ENCODE data around the gene TESPA1.
"Not testable (repeated sequence)": the region's sequence is repeated elsewhere in the genome, so short reads cannot be mapped to it uniquely, and the experiment has no call there.

Gene TESPA1

DNA sequence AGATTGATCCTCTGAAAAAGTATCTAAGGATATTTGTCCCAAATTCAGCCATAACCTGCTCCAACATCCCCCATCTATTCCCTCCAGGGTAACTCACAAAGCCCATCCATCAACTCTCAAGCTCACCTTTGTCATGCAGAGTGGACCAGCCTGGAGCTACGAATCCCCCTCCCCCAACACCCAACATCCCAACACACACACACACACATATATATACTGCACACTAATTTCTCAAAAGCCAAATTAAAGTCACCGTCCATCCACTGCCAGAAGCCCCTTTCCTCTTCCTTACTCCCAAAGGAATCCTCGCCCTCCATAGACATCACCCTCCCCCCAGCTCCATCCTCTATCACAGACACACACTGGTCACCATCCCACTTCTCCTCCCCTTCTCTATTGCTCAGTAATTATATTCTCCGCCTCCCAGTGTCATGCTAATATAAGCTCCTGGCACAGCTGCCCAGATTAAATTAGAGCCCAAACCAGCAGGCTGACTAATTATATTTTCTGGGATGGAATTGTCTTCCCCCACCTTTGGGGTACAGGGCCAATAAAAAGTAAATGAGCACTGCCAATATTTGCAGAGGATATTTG is 13.5 kb upstream of the TESPA1 start:
- no peak overlapping the region for H3K4me3 ChIP-seq (ENCODE audit: low read length)
- peaks cover 51% of the 10 kb centered on the region for H3K27me3 ChIP-seq (replicated peaks; ENCODE audit: control insufficient read depth, insufficient read depth, low read length)
- no peaks in the 10 kb centered on the region for H3K36me3 ChIP-seq (ENCODE audit: control insufficient read depth, insufficient read depth, low read length, severe bottlenecking)
- DNase-seq (ENCODE audit: low read depth) = no peak
- no peaks in the 10 kb centered on the region for H3K9me3 ChIP-seq (ENCODE audit: control insufficient read depth, low read length)
- no peak overlapping the region for H3K9ac ChIP-seq (ENCODE audit: low read length)
- no peaks in the 10 kb centered on the region for H3K4me1 ChIP-seq (ENCODE audit: control insufficient read depth, insufficient read depth, low read length)

- Histone ChIP-seq H3K9ac (ENCODE audit: low read length) (no peak overlapping the region), H3K36me3 (ENCODE audit: control insufficient read depth, insufficient read depth, low read length, severe bottlenecking) (no peaks in the 10 kb centered on the region), H3K9me3 (ENCODE audit: control insufficient read depth, low read length) (no peaks in the 10 kb centered on the region), H3K4me3 (ENCODE audit: low read length) (no peak overlapping the region), H3K4me1 (ENCODE audit: control insufficient read depth, insufficient read depth, low read length) (no peaks in the 10 kb centered on the region), H3K27me3 (replicated peaks; ENCODE audit: control insufficient read depth, insufficient read depth, low read length) (peaks cover 44% of the 10 kb centered on the region)
- DNase-seq (ENCODE audit: low read depth) = no peak
Observed at GRCh38 chr12:54996205-54996604, 11.6 kb upstream of the TESPA1 start.

DNA sequence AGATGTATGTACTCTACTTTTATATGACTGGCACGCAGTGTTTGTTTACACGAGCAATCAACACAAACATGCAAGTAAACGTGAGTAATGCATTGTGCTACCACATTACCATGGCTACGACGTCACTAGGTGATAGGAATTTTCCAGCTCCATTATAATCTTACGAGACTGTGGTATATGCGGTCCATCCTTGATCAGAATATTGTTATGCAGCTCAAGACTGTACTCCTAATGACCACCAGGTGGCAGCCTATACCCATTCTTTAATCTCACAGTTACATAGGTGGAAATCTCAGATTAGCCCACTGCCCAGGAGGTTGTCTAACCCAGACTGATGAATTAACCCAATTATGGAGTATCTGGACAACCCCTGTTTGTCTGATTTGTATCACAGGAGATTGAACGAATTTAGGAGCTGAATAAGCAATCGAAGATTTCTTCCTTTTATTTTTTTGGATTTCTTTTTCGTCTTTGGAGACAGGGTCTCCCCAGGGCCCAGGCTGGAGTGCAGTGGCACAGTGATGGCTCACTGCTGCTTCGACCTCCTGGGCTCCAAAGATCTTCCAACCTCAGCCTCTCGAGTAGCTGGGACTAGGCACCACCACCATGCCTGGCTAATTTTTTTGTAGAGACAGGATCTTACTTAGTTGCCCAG is 8.7 kb upstream of the TESPA1 start:
- H3K36me3 ChIP-seq (ENCODE audit: control insufficient read depth, insufficient read depth, low read length, severe bottlenecking) = no peaks in the 10 kb centered on the region
- H3K9ac ChIP-seq (ENCODE audit: low read length) = no peak overlapping the region
- H3K4me1 ChIP-seq (ENCODE audit: control insufficient read depth, insufficient read depth, low read length) = no peaks in the 10 kb centered on the region
- H3K4me3 ChIP-seq (ENCODE audit: low read length) = no peak overlapping the region
- H3K9me3 ChIP-seq (ENCODE audit: control insufficient read depth, low read length) = no peaks in the 10 kb centered on the region
- peaks cover 40% of the 10 kb centered on the region for H3K27me3 ChIP-seq (replicated peaks; ENCODE audit: control insufficient read depth, insufficient read depth, low read length)
- peak; percentile 83 for DNase-seq (ENCODE audit: low read depth)

DNA sequence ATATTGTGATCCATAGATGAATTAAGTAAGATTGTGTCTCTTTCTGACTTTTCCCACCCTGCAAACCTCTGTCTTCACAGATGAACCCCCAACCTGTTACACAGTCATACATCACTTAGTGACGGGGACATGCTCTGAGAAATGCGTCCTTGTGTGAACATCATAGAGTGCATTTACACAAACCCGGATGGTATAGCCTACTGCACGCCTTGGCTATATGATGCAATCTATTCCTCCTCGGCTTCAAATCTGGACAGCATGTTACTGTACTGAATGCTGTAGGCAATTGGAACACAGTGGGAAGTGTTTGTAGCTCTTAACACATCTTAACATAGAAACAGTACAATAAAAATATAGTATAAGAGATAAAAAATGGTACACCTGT is 7.4 kb upstream of the TESPA1 start:
- H3K27me3 ChIP-seq (replicated peaks; ENCODE audit: control insufficient read depth, insufficient read depth, low read length) = peaks cover 29% of the 10 kb centered on the region
- no peaks in the 10 kb centered on the region for H3K4me1 ChIP-seq (ENCODE audit: control insufficient read depth, insufficient read depth, low read length)
- no peaks in the 10 kb centered on the region for H3K9me3 ChIP-seq (ENCODE audit: control insufficient read depth, low read length)
- no peak overlapping the region for H3K9ac ChIP-seq (ENCODE audit: low read length)
- H3K36me3 ChIP-seq (ENCODE audit: control insufficient read depth, insufficient read depth, low read length, severe bottlenecking) = no peaks in the 10 kb centered on the region
- no peak overlapping the region for H3K4me3 ChIP-seq (ENCODE audit: low read length)
- DNase-seq (ENCODE audit: low read depth) = no peak

- no peak for DNase-seq (ENCODE audit: low read depth)
- H3K9ac ChIP-seq (ENCODE audit: low read length) = no peak overlapping the region
- peaks cover 25% of the 10 kb centered on the region for H3K27me3 ChIP-seq (replicated peaks; ENCODE audit: control insufficient read depth, insufficient read depth, low read length)
- no peaks in the 10 kb centered on the region for H3K9me3 ChIP-seq (ENCODE audit: control insufficient read depth, low read length)
- H3K4me3 ChIP-seq (ENCODE audit: low read length) = no peak overlapping the region
- H3K4me1 ChIP-seq (ENCODE audit: control insufficient read depth, insufficient read depth, low read length) = no peaks in the 10 kb centered on the region
- no peaks in the 10 kb centered on the region for H3K36me3 ChIP-seq (ENCODE audit: control insufficient read depth, insufficient read depth, low read length, severe bottlenecking)
Observed at GRCh38 chr12:54991161-54991990, 6.8 kb upstream of the TESPA1 start.

DNA sequence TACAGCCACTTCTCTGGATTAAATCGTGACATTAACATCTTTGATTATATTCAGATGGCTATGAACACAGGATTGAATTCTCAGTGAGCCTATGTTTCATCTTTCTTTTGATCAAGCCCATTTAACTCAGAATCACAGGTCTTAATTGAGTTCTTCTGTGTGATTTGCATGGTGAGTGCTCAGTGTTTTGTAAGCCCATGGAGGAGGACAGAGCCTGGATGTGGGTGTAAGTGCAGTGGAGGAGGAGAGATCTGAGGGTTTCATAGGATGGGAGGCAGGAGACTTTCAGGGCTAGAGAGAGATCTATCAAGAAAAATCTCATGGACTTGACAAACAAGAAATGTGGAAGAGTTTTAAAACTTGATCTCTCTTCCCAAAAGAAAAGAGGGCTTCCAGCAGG is 5.3 kb upstream of the TESPA1 start:
- Histone ChIP-seq H3K9ac (ENCODE audit: low read length) (no peak overlapping the region), H3K4me1 (ENCODE audit: control insufficient read depth, insufficient read depth, low read length) (no peaks in the 10 kb centered on the region), H3K27me3 (replicated peaks; ENCODE audit: control insufficient read depth, insufficient read depth, low read length) (peaks cover 29% of the 10 kb centered on the region), H3K9me3 (ENCODE audit: control insufficient read depth, low read length) (no peaks in the 10 kb centered on the region), H3K36me3 (ENCODE audit: control insufficient read depth, insufficient read depth, low read length, severe bottlenecking) (no peaks in the 10 kb centered on the region), H3K4me3 (ENCODE audit: low read length) (no peak overlapping the region)
- no peak for DNase-seq (ENCODE audit: low read depth)

DNA sequence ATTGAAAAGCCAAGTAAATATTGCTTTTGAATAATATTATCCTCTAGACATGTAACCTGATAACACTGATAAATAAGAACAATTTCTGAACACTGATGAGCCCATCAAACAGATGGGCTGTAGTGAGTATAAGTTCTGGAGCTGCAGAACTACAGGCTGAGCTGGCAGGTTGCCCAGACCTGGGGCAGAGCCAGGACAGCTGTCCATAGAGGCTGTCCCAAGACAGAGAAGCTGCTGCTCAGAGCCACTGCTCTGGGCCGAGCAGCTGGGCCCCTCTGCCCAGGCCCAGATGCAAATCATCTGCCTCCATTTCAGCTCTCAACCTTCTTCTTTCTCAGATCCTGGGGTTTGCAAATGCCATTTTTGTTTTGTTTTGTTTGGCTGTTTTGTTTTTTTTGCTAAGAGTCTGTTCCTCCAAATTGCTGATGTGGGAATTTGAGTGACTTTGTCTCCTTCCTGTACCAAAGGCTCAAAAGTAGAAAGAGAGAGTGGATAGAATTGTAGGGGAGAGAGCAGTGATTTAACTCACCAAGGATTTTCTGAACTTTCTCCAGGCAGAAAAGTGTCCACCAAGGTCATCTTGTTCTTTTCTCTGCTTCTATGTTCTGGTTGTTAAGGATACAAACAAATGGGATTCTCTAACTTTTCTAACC is 4.0 kb upstream of the TESPA1 start:
- Histone ChIP-seq H3K9me3 (ENCODE audit: control insufficient read depth, low read length) (no peaks in the 10 kb centered on the region), H3K9ac (ENCODE audit: low read length) (no peak overlapping the region), H3K4me3 (ENCODE audit: low read length) (no peak overlapping the region), H3K27me3 (replicated peaks; ENCODE audit: control insufficient read depth, insufficient read depth, low read length) (peaks cover 40% of the 10 kb centered on the region), H3K4me1 (ENCODE audit: control insufficient read depth, insufficient read depth, low read length) (no peaks in the 10 kb centered on the region), H3K36me3 (ENCODE audit: control insufficient read depth, insufficient read depth, low read length, severe bottlenecking) (no peaks in the 10 kb centered on the region)
- DNase-seq (ENCODE audit: low read depth) = peak; percentile 10

DNA sequence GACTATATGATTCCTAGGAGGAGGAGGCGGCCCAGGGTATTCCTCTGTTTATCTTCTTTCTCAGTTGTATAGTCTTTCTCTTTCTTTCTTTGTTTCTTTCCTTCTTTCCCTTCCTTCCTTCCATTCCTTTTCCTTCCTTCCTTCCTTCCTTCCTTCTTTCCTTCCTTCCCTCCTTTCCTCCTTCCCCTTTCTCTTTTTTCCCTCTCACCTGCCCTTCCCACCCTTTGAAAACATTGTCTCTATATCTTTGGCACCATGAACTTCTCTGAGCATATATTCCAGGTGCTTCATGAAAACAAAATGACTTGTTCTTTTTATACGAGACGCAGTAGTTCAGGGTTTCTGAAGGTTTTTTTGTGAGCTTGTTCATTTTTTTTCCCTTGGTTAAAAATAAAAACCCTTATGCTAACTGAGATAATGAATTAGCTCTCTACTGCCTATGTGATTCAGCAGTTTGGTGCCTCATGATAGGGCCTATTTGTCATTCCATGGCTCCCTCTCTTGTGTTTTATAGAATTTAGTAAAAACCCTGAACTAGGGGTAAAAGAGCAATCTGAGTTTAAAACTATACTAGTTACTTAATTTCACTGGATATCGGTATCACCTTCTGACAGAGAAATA is 3.2 kb upstream of the TESPA1 start:
- no peaks in the 10 kb centered on the region for H3K36me3 ChIP-seq (ENCODE audit: control insufficient read depth, insufficient read depth, low read length, severe bottlenecking)
- no peaks in the 10 kb centered on the region for H3K4me1 ChIP-seq (ENCODE audit: control insufficient read depth, insufficient read depth, low read length)

DNA sequence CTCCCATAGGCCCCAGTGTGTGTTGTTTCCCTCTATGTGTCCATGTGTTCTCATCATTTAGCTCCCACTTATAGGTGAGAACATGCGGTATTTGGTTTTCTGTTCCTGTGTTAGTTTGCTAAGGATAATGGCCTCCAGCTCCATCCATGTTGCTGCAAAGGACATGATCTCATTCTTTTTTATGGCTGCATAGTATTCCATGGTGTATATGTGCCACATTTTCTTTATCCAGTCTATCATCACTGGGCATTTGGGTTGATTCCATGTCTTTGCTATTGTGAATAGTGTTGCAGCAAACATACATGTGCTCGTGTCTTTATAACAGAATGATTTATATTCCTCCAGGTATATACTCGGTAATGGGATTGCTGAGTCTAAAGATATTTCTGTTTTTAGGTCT is 2.2 kb upstream of the TESPA1 start:
- not testable (repeated sequence) for H3K36me3 ChIP-seq (ENCODE audit: control insufficient read depth, insufficient read depth, low read length, severe bottlenecking); H3K9me3 ChIP-seq (ENCODE audit: control insufficient read depth, low read length); H3K4me1 ChIP-seq (ENCODE audit: control insufficient read depth, insufficient read depth, low read length); H3K9ac ChIP-seq (ENCODE audit: low read length); DNase-seq (ENCODE audit: low read depth); H3K4me3 ChIP-seq (ENCODE audit: low read length)
- peaks cover 46% of the 10 kb centered on the region for H3K27me3 ChIP-seq (replicated peaks; ENCODE audit: control insufficient read depth, insufficient read depth, low read length)

More for the DNA sequence above, 3.2 kb upstream of the TESPA1 start:
- Histone ChIP-seq H3K9me3 (ENCODE audit: control insufficient read depth, low read length) (no peaks in the 10 kb centered on the region), H3K4me3 (ENCODE audit: low read length) (no peak overlapping the region), H3K9ac (ENCODE audit: low read length) (no peak overlapping the region), H3K27me3 (replicated peaks; ENCODE audit: control insufficient read depth, insufficient read depth, low read length) (peaks cover 46% of the 10 kb centered on the region)
- DNase-seq (ENCODE audit: low read depth) = no peak

DNA sequence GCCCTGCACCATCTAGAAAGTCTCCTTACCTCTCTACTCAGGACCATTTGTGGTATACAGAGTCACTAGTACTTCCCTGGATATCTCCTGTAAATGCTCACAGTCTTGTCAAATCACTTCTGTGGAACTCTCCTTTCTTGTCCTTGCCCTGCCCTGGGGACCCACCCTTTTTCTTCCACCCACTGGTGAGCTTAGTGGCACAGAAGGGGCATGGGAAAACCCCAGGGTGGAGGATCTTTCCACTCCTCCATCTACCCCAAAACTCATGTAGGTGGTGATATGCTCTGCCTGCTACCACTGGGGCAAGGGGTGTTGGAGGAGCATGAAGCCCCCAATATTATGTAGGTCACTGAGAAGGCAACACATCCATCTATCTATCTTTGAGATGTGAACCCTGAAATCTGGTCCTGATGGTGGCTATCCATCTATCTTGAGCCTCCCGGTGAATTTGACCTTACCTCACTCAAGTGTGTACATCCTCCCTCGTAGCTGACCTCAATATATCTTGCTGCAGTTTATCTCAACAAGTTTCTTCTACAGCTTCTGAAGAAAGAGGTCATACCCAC is 943 bp downstream of the TESPA1 start:
- DNase-seq (ENCODE audit: low read depth) = no peak
- no peaks in the 10 kb centered on the region for H3K4me1 ChIP-seq (ENCODE audit: control insufficient read depth, insufficient read depth, low read length)
- no peaks in the 10 kb centered on the region for H3K36me3 ChIP-seq (ENCODE audit: control insufficient read depth, insufficient read depth, low read length, severe bottlenecking)
- peaks cover 27% of the 10 kb centered on the region for H3K27me3 ChIP-seq (replicated peaks; ENCODE audit: control insufficient read depth, insufficient read depth, low read length)
- H3K9ac ChIP-seq (ENCODE audit: low read length) = no peak overlapping the region
- no peak overlapping the region for H3K4me3 ChIP-seq (ENCODE audit: low read length)
- no peaks in the 10 kb centered on the region for H3K9me3 ChIP-seq (ENCODE audit: control insufficient read depth, low read length)

Data from adipocyte (in vitro differentiated cells).